Panc1 (cell line): ENCODE results near the gene STARD10. TPM values are rescaled to one million over a fixed set of nuclear protein-coding genes. Genes with fewer than 3 reads are reported as not detected.

Experiments used
- ATAC-seq: fragments of 200-7000 bp; cut with Tn5 transposase; 2 replicates; pipeline ENCODE4 v1.9.1; 2020; ENCODE audit warnings: mild to moderate bottlenecking, moderate library complexity
- BruUV-seq: library from RNA; stranded (reverse); fragments of 400-500 nt; replicated peaks from 2 replicates; lab custom pipeline; 2021; lab: Mats Ljungman, UMichigan
- CTCF ChIA-PET: fragments of 300-600 bp; sonication (Branson Sonifier 250); formaldehyde crosslinking; loops from one replicate; lab custom pipeline; 2022; ENCODE audit warnings: antibody characterized with exemption; lab: Charles Lee
- POLR2A ChIA-PET: fragments of 300-600 bp; sonication (Branson Sonifier 250); formaldehyde crosslinking; loops from one replicate; lab custom pipeline; 2022; ENCODE audit warnings: antibody characterized with exemption; lab: Charles Lee
- DNase-seq: peaks from one replicate; pipeline ENCODE4 v3.0.0-alpha.2; 2010; ENCODE audit warnings: low read depth, low spot score
- H3K27ac ChIP-seq: 2 replicates; pipeline ENCODE4 v1.5.1; 2011; ENCODE audit warnings: mild to moderate bottlenecking, low read length, inconsistent platforms
- H3K27me3 ChIP-seq: fragments of 200-500 bp; sonication (Bioruptor generic); 2 replicates; pipeline ENCODE4 v1.6.0; 2014; ENCODE audit warnings: low read length, inconsistent platforms; ENCODE audit not compliant: control insufficient read depth, insufficient read depth
- H3K36me3 ChIP-seq: fragments of 200-500 bp; sonication (Bioruptor generic); 2 replicates; pipeline ENCODE4 v1.5.1; 2014; ENCODE audit warnings: inconsistent platforms, mild to moderate bottlenecking, low read length, moderate library complexity; ENCODE audit not compliant: control insufficient read depth, insufficient read depth
- H3K4me1 ChIP-seq: 2 replicates; pipeline ENCODE4 v1.5.1; 2011; ENCODE audit warnings: inconsistent platforms, mild to moderate bottlenecking, low read length, moderate library complexity; ENCODE audit not compliant: control insufficient read depth, insufficient read depth
- H3K4me3 ChIP-seq, 2 experiments: 2 replicates each; pipeline ENCODE4 v1.5.1; 2011 to 2012; ENCODE audit warnings: low read depth in 2 of 2, low read length in 2 of 2, mild to moderate bottlenecking in 2 of 2, inconsistent platforms in 1 of 2, moderate library complexity in 1 of 2
- H3K9me3 ChIP-seq: fragments of 200-500 bp; sonication (Bioruptor generic); 2 replicates; pipeline ENCODE4 v1.5.1; 2014; ENCODE audit warnings: low read depth, mild to moderate bottlenecking, inconsistent platforms, low read length, moderate library complexity; ENCODE audit not compliant: control insufficient read depth, insufficient read depth
- CTCF ChIP-seq: fragments of 450-650 bp; IDR thresholded peaks from 2 replicates; pipeline ENCODE4 v1.5.1; 2017; ENCODE audit warnings: mild to moderate bottlenecking
- POLR2AphosphoS5 ChIP-seq: IDR thresholded peaks from 2 replicates; pipeline ENCODE4 v1.6.1; 2012; ENCODE audit warnings: mild to moderate bottlenecking, low read depth, low read length, moderate library complexity
- REST ChIP-seq, 2 experiments: IDR thresholded peaks; 2 replicates each; pipeline ENCODE4 v1.6.1; 2011 to 2012; ENCODE audit warnings: low read depth in 2 of 2, control low read depth in 1 of 2, low read length in 1 of 2, mild to moderate bottlenecking in 1 of 2, moderate library complexity in 1 of 2; ENCODE audit not compliant: insufficient read depth in 1 of 2
- SIN3A ChIP-seq: IDR thresholded peaks from 2 replicates; pipeline ENCODE4 v1.6.1; 2012; ENCODE audit warnings: low read depth, mild to moderate bottlenecking, low read length, moderate library complexity, borderline replicate concordance; ENCODE audit not compliant: insufficient read depth
- TCF7L2 ChIP-seq: IDR thresholded peaks from 2 replicates; pipeline ENCODE4 v1.6.1; 2011; ENCODE audit warnings: mild to moderate bottlenecking, low read depth, low read length, inconsistent platforms
- in situ Hi-C: cut with HindIII; loops from 2 replicates; pipeline ENCODE4 v1.10.0; 2016; ENCODE audit warnings: low sequenced_read_pairs, low pct_unique_long_range_greater_than_20kb
- intact Hi-C: fragments of 100-400 bp; cut with micrococcal nuclease; formaldehyde crosslinking; loops from one replicate; pipeline ENCODE4 v1.10.0; 2022; ENCODE audit not compliant: unreplicated experiment
- total RNA-seq: library from RNA; stranded (reverse); gene quantifications from one replicate; pipeline ENCODE4 v1.2.1, GENCODE V29; 2021; ENCODE audit not compliant: unreplicated experiment

Gene STARD10
- total RNA-seq, 1 experiment from 2014 or later: 32.1 TPM

- ChIA-PET POLR2A (no interaction called here), CTCF (no interaction called here)
- intact Hi-C loops (no loop called here), in situ Hi-C loops (no loop called here)
- Histone ChIP-seq H3K4me1 (peaks cover 5% of the 10 kb centered on the region), H3K27me3 (no peaks in the 10 kb centered on the region), H3K27ac (no peak overlapping the region), H3K4me3 (no peak overlapping the region), H3K36me3 (no peaks in the 10 kb centered on the region), H3K9me3 (no peaks in the 10 kb centered on the region)
- TF ChIP-seq REST (IDR thresholded peaks at IDR 0.05; ENCODE audit: insufficient read depth in 1 of 2, low read depth in 2 of 2, low read length in 1 of 2) (no peak), TCF7L2 (no peak), SIN3A (no peak), POLR2AphosphoS5 (no peak), CTCF (no peak)
- no TSS peak for BruUV-seq
- no peak for ATAC-seq
- DNase-seq: no peak
Measured at GRCh38 chr11:72825661-72826060, 31.8 kb upstream of the STARD10 start.

GRCh38 chr11:72824811-72825505, 31.1 kb upstream of the STARD10 start:
- DNase-seq (no peak), ATAC-seq (no peak)
- in situ Hi-C loops (no loop called here), intact Hi-C loops (no loop called here)
- Histone ChIP-seq H3K4me1 (peaks cover 5% of the 10 kb centered on the region), H3K4me3 (no peak overlapping the region), H3K27ac (no peak overlapping the region), H3K9me3 (no peaks in the 10 kb centered on the region), H3K27me3 (no peaks in the 10 kb centered on the region), H3K36me3 (no peaks in the 10 kb centered on the region)
- TF ChIP-seq REST (IDR thresholded peaks at IDR 0.05; ENCODE audit: insufficient read depth in 1 of 2, low read depth in 2 of 2, low read length in 1 of 2) (no peak), CTCF (no peak), SIN3A (no peak), POLR2AphosphoS5 (no peak), TCF7L2 (no peak)
- BruUV-seq: no TSS peak
- ChIA-PET POLR2A (no interaction called here), CTCF (interaction anchor here (0.6 kb wide), 1 partner anchor 346 kb away, joined by 6 read pairs; no protein-coding TSS in a partner anchor)
